HepG2 (cell line): ENCODE measurements around the gene FRMD3. TPM values are rescaled to one million over a fixed set of nuclear protein-coding genes. Genes with fewer than 3 reads are reported as not detected.
A peak's percentile ranks its signal among the peaks of the same experiment; 100 is the strongest.

Source experiments
- ZNF547 ChIP-seq: sonication (generic); formaldehyde crosslinking; IDR thresholded peaks from 2 replicates; pipeline ENCODE4 v1.5.1; 2020; ENCODE audit warnings: mild to moderate bottlenecking, missing genetic modification reagents
- ZNF552 ChIP-seq: sonication (generic); formaldehyde crosslinking; IDR thresholded peaks from 2 replicates; pipeline ENCODE4 v1.9.0; 2022; ENCODE audit warnings: missing genetic modification reagents, mild to moderate bottlenecking, borderline replicate concordance
- ZNF605 ChIP-seq: sonication (generic); formaldehyde crosslinking; IDR thresholded peaks from 2 replicates; pipeline ENCODE4 v1.8.0; 2022; ENCODE audit warnings: mild to moderate bottlenecking, missing genetic modification reagents
- ZNF713 ChIP-seq: sonication (generic); formaldehyde crosslinking; IDR thresholded peaks from 2 replicates; pipeline ENCODE4 v1.4.0; 2020; ENCODE audit warnings: mild to moderate bottlenecking, missing genetic modification reagents
- polyA plus RNA-seq, 8 experiments: library from polyadenylated mRNA; depleted of rRNA in 3 of 8; stranded (reverse) in 7 of 8; unstranded in 1 of 8; fragments of >200 nt; fragmentation: Illumina TruSeq in 4 of 8; extraction: Trizol in 4 of 8; gene quantifications; 2 replicates each; pipeline versions ENCODE4 v1.2.1 to v1.2.3, GENCODE V29; 2011 to 2016; ENCODE audit warnings: low read depth in 4 of 8, missing spikeins in 1 of 8, mixed read lengths in 1 of 8; ENCODE audit not compliant: insufficient read depth in 1 of 8
- total RNA-seq, 5 experiments: library from RNA; depleted of rRNA; stranded (reverse); fragments of >200 nt; fragmentation: Illumina TruSeq; extraction: Trizol; gene quantifications; 2 replicates each; pipeline ENCODE4 v1.2.3, GENCODE V29; 2016; ENCODE audit warnings: low read depth in 1 of 5
- TF ChIP-seq, protein P1 (sequence below): sonication (generic); formaldehyde crosslinking; IDR thresholded peaks from 2 replicates; pipeline ENCODE4 v1.9.0; 2022; ENCODE audit warnings: low read depth, missing genetic modification reagents
- TF ChIP-seq, protein P2 (sequence below): sonication (generic); formaldehyde crosslinking; IDR thresholded peaks from 2 replicates; pipeline ENCODE4 v1.4.0; 2020; ENCODE audit warnings: missing genetic modification reagents, mild to moderate bottlenecking, borderline replicate concordance

FRMD3 gene
- total and polyA plus RNA-seq, 2 of the 13 experiments (the other 11 are each of a cell fraction or from before 2014, with no cell fraction given): 3.2 to 7.7 TPM

DNA sequence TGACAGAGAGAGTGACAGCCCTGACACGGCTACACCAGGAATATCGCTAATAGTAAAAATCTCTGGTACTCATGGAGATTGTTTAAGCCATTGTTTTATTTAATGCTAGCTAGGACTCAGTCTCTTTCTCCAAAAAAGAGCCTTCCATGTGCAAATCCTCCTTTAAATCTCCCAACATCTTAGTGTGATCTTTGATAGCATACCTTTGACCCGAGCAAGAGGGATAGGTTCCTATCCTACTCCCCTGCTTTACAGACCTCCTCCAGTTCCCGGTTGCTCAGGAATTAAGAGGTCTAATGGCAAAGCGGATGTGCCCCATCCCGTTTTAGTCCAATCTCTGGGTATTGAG lies 663 bp upstream of the FRMD3 start (continued):
- 0 out of 2 replicates have a peak, but pooled peaks have one; percentile 16 for TF ChIP-seq ZNF713
- TF ChIP-seq, protein P1, sequence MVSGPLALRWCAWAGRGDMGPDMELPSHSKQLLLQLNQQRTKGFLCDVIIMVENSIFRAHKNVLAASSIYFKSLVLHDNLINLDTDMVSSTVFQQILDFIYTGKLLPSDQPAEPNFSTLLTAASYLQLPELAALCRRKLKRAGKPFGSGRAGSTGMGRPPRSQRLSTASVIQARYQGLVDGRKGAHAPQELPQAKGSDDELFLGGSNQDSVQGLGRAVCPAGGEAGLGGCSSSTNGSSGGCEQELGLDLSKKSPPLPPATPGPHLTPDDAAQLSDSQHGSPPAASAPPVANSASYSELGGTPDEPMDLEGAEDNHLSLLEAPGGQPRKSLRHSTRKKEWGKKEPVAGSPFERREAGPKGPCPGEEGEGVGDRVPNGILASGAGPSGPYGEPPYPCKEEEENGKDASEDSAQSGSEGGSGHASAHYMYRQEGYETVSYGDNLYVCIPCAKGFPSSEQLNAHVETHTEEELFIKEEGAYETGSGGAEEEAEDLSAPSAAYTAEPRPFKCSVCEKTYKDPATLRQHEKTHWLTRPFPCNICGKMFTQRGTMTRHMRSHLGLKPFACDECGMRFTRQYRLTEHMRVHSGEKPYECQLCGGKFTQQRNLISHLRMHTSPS (CRISPR knock-in tag): no peak
- TF ChIP-seq ZNF547 (CRISPR knock-in tag): 0 out of 2 replicates have a peak, but pooled peaks have one; percentile 4
- peak; percentile 9; the same call in 1 of the 2 replicates for TF ChIP-seq ZNF605 (CRISPR knock-in tag)
- TF ChIP-seq ZNF552 (CRISPR knock-in tag): 0 out of 2 replicates have a peak, but pooled peaks have one; percentile 4
- TF ChIP-seq, protein P2, sequence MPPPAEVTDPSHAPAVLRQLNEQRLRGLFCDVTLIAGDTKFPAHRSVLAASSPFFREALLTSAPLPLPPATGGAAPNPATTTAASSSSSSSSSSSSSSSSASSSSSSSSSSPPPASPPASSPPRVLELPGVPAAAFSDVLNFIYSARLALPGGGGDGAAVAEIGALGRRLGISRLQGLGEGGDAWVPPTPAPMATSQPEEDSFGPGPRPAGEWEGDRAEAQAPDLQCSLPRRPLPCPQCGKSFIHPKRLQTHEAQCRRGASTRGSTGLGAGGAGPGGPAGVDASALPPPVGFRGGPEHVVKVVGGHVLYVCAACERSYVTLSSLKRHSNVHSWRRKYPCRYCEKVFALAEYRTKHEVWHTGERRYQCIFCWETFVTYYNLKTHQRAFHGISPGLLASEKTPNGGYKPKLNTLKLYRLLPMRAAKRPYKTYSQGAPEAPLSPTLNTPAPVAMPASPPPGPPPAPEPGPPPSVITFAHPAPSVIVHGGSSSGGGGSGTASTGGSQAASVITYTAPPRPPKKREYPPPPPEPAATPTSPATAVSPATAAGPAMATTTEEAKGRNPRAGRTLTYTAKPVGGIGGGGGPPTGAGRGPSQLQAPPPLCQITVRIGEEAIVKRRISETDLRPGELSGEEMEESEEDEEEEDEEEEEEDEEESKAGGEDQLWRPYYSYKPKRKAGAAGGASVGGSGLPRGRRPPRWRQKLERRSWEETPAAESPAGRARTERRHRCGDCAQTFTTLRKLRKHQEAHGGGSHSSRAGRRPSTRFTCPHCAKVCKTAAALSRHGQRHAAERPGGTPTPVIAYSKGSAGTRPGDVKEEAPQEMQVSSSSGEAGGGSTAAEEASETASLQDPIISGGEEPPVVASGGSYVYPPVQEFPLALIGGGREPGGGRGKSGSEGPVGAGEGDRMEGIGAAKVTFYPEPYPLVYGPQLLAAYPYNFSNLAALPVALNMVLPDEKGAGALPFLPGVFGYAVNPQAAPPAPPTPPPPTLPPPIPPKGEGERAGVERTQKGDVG (CRISPR knock-in tag): 0 out of 2 replicates have a peak, but pooled peaks have one; percentile 4
